ENCODE results near the gene BCAS3. TPM values are rescaled to one million over a fixed set of nuclear protein-coding genes. Genes with fewer than 3 reads are reported as not detected.

BCAS3 gene
- total RNA-seq, 1 donor from 2014 or later = 35.7 TPM

- H3K36me3 Mint-ChIP-seq (ENCODE audit: unreplicated experiment) = peaks cover 2% of the 10 kb centered on the region
- H3K9me3 Mint-ChIP-seq (ENCODE audit: unreplicated experiment) = no peaks in the 10 kb centered on the region
- no peak overlapping the region for H3K4me3 Mint-ChIP-seq (ENCODE audit: unreplicated experiment)
- no peak for DNase-seq (ENCODE audit: extremely low spot score, unreplicated experiment)
- H3K27ac Mint-ChIP-seq (ENCODE audit: unreplicated experiment) = no peak overlapping the region
- no peaks in the 10 kb centered on the region for H3K27me3 Mint-ChIP-seq (ENCODE audit: unreplicated experiment)
- peak; percentile 23 for TF ChIP-seq CTCF (IDR thresholded peaks at IDR 0.05)
- H3K4me1 Mint-ChIP-seq (ENCODE audit: unreplicated experiment) = peaks cover 19% of the 10 kb centered on the region
These were observed 715.9 kb downstream of the BCAS3 start for GRCh38 chr17:61393550-61393903.

- Mint-ChIP-seq H3K27ac (ENCODE audit: unreplicated experiment) (no peak overlapping the region), H3K4me3 (ENCODE audit: unreplicated experiment) (no peak overlapping the region), H3K4me1 (ENCODE audit: unreplicated experiment) (peaks cover 21% of the 10 kb centered on the region), H3K36me3 (ENCODE audit: unreplicated experiment) (peaks cover 2% of the 10 kb centered on the region), H3K27me3 (ENCODE audit: unreplicated experiment) (no peaks in the 10 kb centered on the region), H3K9me3 (ENCODE audit: unreplicated experiment) (no peaks in the 10 kb centered on the region)
- no peak for DNase-seq (ENCODE audit: extremely low spot score, unreplicated experiment)
- TF ChIP-seq CTCF (IDR thresholded peaks at IDR 0.05) = no peak
These were observed 716.4 kb downstream of the BCAS3 start for GRCh38 chr17:61393904-61394629.

GRCh38 chr17:61394630-61395408 is 717.2 kb downstream of the BCAS3 start:
- peak overlapping the region; percentile 50 for H3K4me3 Mint-ChIP-seq (ENCODE audit: unreplicated experiment)
- H3K4me1 Mint-ChIP-seq (ENCODE audit: unreplicated experiment) = peaks cover 17% of the 10 kb centered on the region
- H3K27ac Mint-ChIP-seq (ENCODE audit: unreplicated experiment) = no peak overlapping the region

GRCh38 chr17:61395409-61395982 is 717.8 kb downstream of the BCAS3 start:
- no peak for TF ChIP-seq CTCF (IDR thresholded peaks at IDR 0.05)
- no peaks in the 10 kb centered on the region for H3K27me3 Mint-ChIP-seq (ENCODE audit: unreplicated experiment)
- H3K9me3 Mint-ChIP-seq (ENCODE audit: unreplicated experiment) = no peaks in the 10 kb centered on the region
- no peak overlapping the region for H3K27ac Mint-ChIP-seq (ENCODE audit: unreplicated experiment)
- no peak for DNase-seq (ENCODE audit: extremely low spot score, unreplicated experiment)
- H3K4me1 Mint-ChIP-seq (ENCODE audit: unreplicated experiment) = peaks cover 13% of the 10 kb centered on the region
- peak overlapping the region; percentile 50 for H3K4me3 Mint-ChIP-seq (ENCODE audit: unreplicated experiment)
- peaks cover 2% of the 10 kb centered on the region for H3K36me3 Mint-ChIP-seq (ENCODE audit: unreplicated experiment)

More at GRCh38 chr17:61394630-61395408, 717.2 kb downstream of the BCAS3 start:
- Mint-ChIP-seq H3K36me3 (ENCODE audit: unreplicated experiment) (peaks cover 2% of the 10 kb centered on the region), H3K9me3 (ENCODE audit: unreplicated experiment) (no peaks in the 10 kb centered on the region), H3K27me3 (ENCODE audit: unreplicated experiment) (no peaks in the 10 kb centered on the region)
- TF ChIP-seq CTCF (IDR thresholded peaks at IDR 0.05) = no peak
- DNase-seq (ENCODE audit: extremely low spot score, unreplicated experiment) = no peak
